ENCODE measurements around the gene HIGD1B.
"Not testable (repeated sequence)": the region's sequence is repeated elsewhere in the genome, so short reads cannot be mapped to it uniquely, and the experiment has no call there.

HIGD1B gene

DNA sequence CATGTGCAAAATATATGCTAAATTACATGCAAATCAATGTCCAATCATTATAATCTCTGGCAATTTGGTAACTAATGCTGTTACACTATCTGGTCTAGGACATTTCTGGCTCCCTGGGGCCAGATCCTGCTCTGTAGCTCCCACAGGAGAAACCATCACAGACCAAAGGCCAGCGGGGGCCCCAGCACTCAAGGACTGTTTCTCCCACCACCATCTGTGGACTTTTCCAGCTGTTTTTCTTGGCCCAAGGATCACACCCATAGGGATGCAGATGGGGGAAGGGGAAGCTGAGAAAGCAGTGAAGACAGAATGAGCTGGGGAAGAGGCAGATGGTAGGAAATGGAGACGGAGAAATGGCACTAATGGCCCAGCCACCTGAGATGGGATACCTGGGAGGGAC is at the start of gene HIGD1B:
Gene HIGD1B, plus strand, starts transcription at position 298 of the 400 bp plus-strand sequence. CDS start 270 bp downstream, outside the sequence.
- no peak for DNase-seq (ENCODE audit: low read depth in 2 of 2)

DNA sequence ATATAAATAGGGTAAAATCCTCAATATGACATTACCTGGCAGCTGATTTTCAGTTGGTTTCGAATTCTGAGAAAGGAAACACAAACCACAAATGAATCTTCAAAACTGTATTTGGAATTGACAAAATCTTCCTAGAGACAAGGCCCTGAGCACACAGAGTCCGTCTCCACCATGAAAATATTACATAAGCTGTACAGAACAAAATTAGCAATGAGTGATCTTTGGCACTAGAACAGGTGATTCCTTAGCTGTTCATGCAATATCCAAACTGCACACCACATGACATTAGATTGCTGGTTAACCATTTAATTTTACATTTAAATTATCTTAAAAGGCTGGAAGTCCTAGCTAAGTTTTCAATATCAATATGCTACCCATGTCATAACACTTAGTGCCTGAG is 49.3 kb upstream of the HIGD1B start:
- DNase-seq (ENCODE audit: low read depth in 2 of 2): no peak

DNA sequence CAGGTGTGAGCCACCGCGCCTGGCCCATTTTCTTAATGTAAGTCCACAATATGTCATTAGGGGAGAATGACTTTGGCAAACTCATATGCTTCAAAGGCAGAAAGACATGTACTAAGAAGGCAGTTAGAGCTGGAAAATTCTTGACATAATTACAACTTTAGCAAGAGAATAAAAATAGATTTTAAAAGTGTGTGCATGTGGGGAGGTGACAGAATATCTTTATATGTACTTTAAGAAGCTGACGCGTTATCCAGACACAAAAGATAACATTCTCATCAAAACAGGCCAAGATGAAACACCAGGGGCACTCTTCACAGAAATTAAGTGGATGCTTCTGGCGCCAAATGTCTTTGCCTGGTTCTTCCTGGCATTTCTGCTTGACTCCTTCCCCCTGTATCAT is 45.8 kb upstream of the HIGD1B start:
- no peak for DNase-seq (ENCODE audit: low read depth in 2 of 2)

DNA sequence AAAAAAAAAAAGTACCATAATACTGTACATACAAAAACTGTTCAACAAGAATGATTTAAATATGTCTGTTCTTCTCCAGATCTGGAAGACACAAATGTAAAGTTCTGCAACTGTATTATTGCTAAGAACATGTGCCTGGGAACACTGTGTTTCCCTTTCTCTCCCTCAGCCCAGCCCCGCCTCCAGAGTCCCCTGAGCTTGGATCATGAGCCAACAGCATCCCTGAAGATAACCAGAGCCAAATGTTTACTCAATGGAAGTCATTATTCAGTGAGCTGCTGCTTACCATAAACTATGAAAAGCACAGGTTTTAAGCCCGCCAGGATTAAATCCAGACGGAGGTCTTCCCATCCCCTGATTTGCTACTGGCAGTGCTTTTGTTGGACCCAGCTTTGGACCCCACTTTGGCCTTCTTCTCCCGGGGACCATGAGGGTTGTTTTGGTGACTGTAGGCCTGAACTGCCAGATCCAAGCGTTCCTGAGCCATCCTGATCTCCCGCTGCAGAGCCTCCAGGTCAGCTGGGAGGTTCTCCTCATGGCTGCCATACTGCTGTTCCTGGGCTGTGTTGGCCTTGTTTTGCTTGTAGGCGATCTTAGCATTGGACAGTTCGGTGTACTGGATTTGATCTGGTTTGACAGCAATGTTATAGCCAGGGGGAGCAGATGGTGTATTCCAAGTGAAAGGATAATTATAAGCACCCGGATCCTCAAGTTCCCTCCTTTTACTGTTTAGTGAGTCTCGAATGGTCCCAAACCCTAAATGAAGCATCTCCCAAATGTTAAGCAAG is 43.2 kb upstream of the HIGD1B start:
- DNase-seq (ENCODE audit: low read depth in 2 of 2): peak in 1 of 2 experiments; percentile 39

DNA sequence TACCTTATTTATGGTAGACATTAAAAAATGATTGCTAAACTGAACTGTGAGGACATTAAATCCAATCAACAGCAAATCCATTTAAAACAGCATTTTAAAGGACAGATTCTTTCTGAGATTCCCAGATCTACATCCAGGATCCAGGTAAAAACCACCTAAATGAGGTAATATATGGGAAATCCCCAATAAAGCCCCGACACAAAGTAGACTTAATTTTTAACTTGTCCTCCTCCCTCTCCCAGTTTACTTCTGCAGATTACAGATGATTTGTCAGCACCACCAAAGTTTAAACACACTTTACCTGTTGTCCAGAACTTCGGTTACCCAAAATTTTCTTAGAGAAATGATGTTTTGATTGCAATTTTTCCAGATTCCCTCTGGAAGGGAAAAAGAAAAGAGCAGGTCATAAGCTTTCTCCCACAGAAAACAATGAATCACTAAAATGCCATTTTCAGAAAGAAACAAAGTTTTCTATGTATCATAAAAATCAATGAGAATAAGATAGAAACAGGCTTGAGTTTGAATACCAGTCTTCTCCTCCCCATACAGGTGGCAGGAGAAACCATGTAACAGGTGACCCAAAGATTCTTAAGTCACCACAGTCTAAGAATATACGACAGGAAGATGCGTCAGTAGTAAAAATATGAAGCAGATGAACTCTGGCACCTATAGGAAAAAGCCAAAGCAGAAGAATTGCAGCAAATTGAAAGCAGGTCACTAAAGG is 40.4 kb upstream of the HIGD1B start:
- DNase-seq (ENCODE audit: low read depth in 2 of 2): no peak

DNA sequence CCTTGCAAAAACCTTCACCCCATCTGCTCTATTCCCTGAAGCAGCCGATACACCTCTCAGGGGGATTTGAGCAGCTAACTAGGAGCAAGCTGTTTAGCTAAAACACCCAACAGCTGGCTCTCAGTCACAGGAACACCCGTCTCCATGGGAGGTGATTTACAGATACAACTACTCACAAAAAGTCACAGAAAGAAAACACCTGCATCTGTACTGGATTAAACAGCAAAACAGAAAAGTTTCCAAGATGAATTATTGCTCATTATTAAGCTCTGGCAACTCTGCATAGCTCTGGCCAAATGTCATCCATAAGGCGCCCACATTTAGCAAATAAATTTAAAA is 39.9 kb upstream of the HIGD1B start:
- peak; percentile 78 to 81 for DNase-seq (ENCODE audit: low read depth in 2 of 2)

DNA sequence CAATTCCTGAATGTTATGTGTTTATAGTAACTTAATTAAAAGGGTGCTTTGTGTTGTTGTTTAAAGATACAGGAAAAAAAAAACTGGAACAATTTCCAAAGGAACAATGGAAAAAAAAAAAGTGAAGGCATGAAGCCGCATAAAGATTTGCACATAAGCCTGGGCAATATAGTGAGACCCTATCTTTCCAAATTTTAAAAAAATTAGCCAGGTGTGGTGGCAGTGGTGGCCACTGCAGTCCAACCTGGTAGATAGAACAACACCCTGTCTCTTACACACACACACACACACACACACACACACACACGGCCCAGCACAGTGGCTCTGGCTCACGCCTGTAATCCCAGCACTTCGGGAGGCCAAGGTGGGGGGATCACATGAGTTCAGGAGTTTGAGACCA is 39.5 kb upstream of the HIGD1B start:
- DNase-seq (ENCODE audit: low read depth in 2 of 2): no peak

DNA sequence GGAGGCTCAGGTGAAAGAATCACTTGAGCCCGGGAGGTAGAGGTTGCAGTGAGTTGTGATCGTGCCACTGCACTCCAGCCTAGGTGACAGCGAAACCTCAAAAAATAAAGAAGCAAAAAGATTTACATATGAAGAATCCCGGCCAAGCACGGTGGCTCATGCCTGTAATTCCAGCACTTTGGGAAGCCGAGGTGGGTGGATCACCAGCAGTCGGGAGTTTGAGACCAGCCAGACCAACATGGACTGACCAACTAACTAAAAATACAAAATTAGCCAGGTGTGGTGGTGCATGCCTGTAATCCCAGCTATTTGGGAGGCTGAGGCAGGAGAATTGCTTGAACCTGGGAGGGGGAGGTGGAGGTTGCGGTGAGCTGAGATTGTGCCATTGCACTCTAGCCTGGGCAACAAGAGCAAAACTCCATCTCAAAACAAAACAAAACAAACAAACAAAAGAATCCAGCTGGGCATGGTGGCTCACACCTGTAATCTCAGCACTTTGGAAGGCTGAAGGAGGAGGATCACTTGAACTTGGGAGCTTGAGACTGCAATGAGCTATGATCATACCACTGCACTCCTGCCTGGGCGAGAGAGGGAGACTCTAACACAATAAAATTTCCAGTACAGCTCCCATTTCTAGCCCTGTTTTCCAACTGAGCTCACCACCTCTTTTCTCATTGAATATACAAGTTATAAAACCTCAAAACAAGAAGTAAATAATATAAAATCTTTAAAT is 38.9 kb upstream of the HIGD1B start:
- not testable (repeated sequence) for DNase-seq (ENCODE audit: low read depth in 2 of 2)

DNA sequence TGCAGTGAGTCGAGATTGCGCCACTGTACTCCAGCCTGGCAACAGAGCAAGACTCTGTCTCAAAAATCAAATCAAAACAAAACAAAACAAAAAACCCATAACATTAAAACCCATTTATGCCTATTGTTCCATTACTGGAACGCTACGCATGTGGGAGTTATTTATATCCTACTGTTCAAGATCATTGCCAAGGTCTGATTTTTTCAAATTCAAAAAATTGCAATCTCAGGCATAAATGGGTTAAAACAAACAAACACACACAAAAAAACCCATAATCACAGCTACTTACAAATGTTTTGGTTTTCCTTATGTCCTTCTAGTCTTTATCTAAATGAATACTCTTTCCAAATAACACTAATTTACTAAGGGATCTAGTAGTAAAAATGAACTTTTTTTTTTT is 35.4 kb upstream of the HIGD1B start:
- no peak for DNase-seq (ENCODE audit: low read depth in 2 of 2)

DNA sequence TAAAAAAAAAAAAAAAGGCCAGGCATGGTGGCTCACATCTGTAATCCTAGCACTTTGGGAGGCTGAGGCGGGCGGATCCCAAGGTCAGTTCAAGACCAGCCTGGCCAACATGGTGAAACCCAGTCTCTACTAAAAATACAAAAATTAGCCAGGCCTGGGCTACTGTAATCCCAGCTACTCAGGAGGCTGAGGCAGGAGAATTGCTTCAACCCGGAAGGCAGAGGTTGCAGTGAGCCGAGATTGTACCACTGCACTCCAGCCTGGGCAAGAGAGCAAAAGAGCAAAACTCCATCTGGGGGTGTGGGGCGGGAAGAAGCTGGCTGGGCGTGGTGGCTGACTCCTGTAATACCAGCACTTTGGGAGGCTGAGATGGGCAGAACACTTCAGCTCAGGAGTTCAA is 29.2 kb upstream of the HIGD1B start:
- DNase-seq (ENCODE audit: low read depth in 2 of 2): not testable (repeated sequence)

DNA sequence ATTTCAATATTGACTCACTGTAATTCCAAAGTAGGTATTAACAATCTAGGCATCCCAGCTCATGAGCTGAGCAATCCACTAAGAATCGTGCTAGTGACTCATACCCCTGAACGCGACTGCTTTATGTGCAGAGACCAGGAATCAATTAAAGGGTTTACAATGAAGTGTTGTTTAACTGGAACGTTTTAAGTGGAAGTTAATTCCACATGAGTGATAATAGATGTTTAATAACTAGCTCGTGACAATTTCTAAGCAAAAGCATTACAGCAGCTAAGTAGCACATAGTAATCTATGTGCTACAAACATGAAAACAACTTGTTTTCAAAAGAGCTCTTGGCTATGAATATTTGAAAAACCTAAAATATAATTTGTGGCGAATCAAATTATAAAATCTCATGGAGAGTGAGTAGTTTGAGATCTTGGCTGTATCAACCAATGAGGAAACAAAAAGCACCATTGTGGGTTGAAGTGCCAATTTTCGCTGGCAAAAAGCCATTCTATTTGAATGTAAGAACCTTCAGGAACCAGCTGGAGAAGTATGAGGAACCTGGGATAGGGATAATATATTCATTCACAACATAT is 27.0 kb upstream of the HIGD1B start:
- peak; percentile 92 for DNase-seq (ENCODE audit: low read depth in 2 of 2)

DNA sequence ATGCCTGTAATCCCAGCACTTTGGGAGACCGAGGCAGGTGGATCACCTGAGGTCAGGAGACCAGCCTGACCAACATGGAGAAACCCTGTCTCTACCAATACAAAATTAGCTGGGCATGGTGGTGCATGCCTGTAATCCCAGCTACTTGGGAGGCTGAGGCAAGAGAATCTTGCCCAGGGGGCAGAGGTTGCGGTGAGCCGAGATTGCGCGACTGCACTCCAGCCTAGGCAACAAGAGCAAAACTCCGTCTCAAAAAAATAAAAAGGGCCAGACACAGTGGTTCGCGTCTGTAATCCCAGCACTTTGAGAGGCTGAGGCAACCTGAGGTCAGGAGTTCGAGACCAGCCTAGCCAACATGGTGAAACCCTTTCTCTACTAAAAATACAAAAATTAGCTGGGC is 22.4 kb upstream of the HIGD1B start:
- not testable (repeated sequence) for DNase-seq (ENCODE audit: low read depth in 2 of 2)

DNA sequence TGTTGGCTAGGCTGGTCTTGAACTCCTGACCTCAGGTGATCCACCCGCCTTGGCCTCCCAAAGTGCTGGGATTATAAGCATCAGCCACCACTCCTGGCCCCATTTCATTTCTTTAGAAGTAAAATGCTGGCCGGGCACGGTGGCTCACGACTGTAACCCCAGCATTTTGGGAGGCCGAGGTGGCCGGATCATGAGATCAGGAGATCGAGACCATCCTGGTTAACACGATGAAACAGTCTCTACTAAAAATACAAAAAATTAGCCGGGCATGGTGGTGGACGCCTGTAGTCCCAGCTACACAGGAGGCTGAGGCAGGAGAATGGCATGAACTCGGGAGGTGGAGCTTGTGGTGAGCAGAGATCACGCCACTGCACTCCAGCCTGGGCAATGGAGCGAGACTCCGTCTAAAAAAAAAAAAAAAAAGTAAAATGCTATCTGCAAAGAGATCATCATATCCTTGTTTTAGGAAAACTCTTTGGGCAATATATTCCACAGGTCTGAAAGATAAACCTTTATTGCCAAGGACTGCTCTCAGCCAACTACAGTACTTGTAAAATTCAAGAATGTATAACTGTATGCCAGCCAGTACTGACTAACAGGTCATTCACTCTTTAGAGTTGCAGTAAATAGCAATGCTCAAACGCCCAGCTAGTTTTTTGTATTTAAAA is 21.4 kb upstream of the HIGD1B start:
- DNase-seq (ENCODE audit: low read depth in 2 of 2): no peak

DNA sequence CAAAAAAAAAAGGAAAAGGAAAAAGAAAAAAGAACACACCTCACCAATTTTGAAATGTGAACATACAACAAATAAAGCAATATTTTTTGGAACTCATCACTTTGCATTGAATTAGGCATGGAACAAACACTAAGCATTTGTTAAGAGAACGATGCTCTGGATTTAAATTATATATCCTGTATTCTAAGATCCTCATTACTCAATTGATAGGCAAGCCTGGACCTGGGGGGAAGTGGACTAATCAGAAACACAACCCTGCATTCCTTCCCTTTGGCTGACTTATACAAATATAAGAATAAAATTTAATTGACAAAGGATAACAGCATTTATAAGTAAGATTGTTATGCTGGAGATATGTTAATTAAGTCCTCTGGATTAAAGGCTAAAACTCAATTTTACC is 19.8 kb upstream of the HIGD1B start:
- no peak for DNase-seq (ENCODE audit: low read depth in 2 of 2)

DNA sequence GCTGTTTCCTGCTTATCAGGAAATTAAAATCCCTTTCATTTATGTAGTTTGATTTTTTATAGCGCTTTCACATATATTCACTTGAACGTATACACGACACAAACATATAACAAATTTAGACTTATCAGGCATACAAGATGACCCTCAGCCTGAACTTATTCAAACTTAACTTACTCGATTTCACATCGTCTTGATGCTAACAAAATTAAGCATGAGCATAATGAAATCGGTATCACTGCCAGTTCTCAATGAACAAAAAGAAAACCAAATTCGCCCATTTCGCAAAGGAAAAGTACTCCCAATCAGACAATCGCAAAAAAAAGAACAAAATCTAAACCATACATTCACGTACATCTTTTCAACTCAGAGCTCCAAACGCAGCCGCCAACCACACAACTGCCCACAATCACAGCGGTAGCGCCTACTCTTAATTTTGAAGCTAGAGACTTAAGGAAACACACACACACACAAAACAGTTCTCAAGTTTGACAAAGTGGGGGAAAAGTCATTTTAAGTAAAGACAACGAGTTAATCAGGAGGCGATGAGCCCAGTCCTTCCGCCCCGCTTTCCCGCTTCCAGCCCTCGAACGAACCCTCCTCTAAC is 18.7 kb upstream of the HIGD1B start:
- DNase-seq (ENCODE audit: low read depth in 2 of 2): no peak

DNA sequence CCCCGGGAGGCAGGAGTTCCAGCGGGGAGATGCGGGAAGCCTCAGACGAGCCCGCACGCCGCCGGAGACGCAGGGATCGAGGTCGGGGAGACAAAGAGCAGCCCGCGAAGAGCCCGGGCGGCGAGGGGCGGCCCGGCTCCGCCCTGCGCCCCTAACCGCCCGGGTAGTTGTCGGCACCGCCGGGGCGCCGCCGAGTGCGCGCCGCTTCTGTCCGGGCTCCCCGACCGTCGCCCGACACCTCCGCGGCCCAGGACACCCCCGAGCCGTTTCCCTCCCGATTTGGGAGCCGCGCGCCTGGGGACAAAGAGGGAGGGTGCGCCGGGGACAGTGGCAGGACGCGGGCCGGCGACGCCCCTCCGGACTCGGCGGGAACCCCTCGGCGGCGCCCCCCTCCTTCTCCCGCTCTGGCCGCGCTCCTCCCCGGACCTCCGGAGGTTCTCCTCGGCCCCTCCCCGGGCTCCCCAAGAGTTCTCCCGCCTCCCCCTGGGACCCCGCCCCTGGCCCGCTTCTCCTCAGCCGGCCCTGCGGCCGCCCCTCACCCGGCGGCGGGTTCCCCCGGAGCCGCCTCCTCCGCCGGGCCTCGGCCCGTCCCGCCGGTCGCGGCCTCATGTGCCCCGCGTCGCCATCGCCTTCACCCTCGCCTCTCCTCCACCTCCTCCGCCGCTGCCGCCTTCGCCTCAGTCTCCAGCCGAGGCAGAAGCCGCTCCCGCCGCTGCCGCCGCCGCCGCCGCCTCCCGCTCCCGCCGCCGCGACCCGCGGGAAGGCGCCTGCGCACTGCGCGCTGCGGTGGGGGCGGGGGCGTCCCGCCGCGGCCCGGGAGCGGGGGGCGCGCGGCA is 17.9 kb upstream of the HIGD1B start, which contains the start of gene GJC1:
Gene GJC1, minus strand, starts transcription at position 765 of the 836 bp plus-strand sequence. CDS start 24,470 bp downstream, outside the sequence.
- no peak for DNase-seq (ENCODE audit: low read depth in 2 of 2)

DNA sequence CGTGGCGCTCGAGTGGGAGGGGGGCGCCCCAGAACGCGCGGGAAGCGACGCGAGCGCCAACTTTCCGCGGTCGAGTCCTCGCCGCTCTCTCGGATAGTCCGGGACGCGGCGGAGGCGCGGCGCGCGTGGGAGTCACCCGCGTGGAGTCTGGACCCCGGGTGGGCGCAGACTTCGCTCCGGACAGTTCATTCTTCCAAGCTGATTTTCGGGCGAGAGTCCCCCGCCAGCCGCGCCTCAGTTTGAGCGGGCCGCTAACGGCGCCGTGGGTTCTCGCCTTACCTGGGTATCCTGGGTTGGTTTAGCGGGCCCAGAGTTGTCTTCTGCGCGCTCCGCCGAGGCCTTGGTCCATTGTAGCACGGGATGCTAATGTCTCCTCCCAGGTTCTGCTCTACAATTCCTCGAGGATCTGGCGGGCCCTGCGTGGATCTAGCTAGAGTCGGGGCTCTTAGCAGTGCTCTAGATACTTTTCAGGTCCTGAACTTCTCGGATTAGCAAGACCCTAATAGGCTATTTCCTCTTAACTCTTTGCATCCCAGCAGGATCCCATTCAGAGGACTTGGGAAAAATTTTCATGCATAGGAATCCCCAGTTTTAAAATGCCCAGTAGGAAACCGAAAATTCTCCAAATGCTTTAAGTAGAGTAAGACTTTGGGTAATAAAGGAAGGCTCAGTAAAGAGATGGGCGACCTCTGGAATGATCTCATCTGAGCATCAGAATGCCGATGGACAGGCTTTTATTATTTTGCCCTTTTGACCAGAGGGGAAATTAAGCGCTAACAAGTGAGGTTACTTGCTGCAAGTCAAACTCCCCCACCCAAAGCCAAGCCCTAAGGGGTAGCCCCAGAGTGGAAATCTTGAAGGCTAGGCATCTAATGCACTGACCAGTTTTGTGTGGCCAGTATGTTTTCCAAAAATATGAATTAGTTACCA is 17.1 kb upstream of the HIGD1B start:
- no peak for DNase-seq (ENCODE audit: low read depth in 2 of 2)

DNA sequence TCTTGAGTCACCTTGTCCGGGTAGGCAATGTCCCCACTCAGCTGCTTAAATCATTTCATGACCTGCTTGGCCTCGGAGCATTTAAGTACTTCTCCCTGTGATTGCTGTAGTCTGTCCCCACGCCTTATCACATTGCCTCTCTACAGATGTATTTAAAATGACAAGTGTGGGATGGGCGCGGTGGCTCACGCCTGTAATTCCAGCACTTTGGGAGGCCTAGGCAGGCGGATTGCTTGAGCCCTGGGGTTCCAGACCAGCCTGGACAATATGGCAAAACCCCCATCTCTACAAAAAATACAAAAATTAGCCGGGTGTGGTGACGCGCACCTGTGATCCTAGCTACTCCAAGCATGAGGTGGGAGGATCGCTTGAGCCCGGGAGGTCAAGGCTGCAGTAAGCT is 16.3 kb upstream of the HIGD1B start:
- no peak for DNase-seq (ENCODE audit: low read depth in 2 of 2)

DNA sequence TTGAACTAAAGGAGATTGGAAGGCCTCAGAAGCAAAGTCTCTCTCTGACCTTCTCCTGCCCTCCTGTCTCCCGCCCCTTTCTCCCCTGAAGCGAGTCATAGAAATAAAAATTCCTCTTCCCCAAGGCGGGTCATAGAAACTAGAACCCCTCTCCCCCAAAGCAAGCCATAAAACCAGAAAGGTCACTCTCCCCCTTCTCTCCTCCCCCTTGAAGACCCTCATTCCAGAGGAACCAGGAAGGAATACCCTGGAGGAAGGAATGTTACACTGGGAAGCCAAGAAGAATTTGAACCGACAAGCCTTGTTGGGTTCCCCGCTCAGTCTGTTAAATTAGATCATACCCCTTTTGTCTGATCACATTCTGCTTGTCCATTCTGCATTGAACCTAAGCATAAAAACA is 14.9 kb upstream of the HIGD1B start:
- DNase-seq (ENCODE audit: low read depth in 2 of 2): no peak

Measured in fibroblast of skin of left quadriceps (primary cell).